GM19043 (cell line): Measurements from ENCODE around the gene MST1.

ENCODE experiments used
- ATAC-seq: cut with Tn5 transposase; IDR thresholded peaks from one replicate; pipeline ENCODE4 v1.9.1; 2021; ENCODE audit warnings: low read depth; ENCODE audit not compliant: unreplicated experiment

MST1 gene

GRCh38 chr3:49681232-49681522 lies 8.1 kb downstream of the MST1 start:
- no peak for ATAC-seq

GRCh38 chr3:49680493-49681231 lies 8.6 kb downstream of the MST1 start:
- no peak for ATAC-seq

GRCh38 chr3:49675912-49676311 lies 13.4 kb downstream of the MST1 start:
- ATAC-seq, result no peak

- peak; percentile 16 for ATAC-seq
Measured at GRCh38 chr3:49674497-49674983, 14.7 kb downstream of the MST1 start.

DNA sequence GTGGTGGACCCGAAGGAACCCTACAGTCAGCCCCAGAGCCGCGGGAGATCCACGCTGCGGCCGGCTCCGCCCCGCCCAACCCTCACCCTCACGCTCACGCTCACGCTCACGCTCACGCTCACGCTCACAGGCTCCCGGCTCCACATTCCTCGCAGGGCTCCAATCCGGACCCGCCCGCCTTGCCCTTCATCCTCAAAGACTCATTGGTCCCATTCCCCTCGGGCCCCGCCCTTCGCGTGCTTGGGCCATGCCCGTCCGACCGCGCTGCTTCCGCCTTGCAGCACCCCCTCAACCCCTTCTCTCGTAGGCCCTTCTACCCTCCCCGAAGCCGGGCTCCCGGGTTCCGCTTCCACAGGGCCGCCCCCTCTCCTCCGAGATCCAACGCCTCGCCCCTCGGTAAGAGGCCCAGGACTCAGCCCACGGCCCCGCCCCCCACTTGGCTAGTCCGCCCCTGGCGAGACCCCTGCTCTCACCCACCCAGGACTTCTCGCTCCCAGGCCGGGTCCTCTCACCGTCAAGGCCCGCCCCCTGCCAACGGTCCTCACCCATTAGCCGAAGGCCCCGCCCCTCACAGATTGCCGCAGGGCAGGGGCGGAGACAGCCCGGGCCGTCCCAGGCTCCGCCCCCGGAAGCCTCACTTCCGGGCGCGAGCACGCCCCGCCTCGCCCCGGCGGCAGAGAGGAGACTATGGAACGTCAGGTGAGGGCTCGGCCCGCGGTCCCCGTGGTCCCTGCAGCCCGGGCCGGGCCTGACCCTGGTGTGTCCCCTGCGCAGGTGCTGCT lies 15.4 kb downstream of the MST1 start, which contains the start of gene APEH:
Gene APEH (plus strand): TSS at position 637 of the 782 bp plus-strand sequence. CDS start 51 bp downstream, at position 688.
- peak; percentile 76 for ATAC-seq

- no peak for ATAC-seq
Measured at GRCh38 chr3:49673121-49673714, 16.1 kb downstream of the MST1 start.

GRCh38 chr3:49671291-49672288 lies 17.7 kb downstream of the MST1 start:
- no peak for ATAC-seq

GRCh38 chr3:49670940-49671290 lies 18.4 kb downstream of the MST1 start:
- ATAC-seq, result no peak

DNA sequence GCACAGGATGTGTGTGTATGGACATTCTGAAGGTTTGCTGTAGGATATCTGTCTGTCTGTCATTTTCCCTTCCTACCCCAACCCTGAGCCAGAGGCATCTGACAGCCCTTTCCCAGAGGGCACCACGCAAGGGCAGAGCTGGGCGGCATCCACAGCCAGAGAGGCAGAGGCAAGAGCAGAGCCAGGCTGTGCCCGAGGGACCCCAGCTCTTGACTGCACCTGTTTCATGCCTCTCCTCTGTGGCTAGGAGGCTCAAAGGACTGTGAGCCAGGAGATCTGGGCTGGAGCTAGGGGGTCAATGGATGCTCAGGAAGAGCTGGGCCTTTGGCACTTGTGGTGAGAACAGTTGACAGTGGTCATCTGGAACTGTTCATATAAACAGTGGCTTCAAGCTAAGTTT lies 19.9 kb downstream of the MST1 start:
- no peak for ATAC-seq

DNA sequence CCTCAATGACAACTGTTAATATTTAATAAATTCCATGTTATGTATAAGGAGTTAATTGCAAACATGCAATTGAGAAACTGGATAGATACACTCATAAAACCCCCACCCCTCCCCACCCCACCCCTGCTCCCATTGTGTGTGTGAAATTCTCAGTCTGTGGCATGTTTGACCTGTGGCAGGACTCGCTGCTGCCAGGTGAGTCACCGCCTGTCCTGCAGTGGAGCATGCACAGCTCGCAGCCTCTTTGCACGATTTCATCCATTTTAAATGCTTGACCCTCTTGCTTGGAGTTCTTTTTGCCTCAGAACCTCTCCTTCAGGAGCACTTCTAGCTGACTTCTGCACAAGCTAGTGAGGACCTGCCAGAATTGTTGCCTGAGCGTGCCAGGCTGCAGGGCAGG lies 20.4 kb downstream of the MST1 start:
- no peak for ATAC-seq

GRCh38 chr3:49668414-49668797 lies 20.9 kb downstream of the MST1 start:
- ATAC-seq, result no peak

- ATAC-seq, result no peak
Measured at GRCh38 chr3:49667701-49668413, 21.4 kb downstream of the MST1 start.

GRCh38 chr3:49666592-49666991 lies 22.7 kb downstream of the MST1 start:
- ATAC-seq, result no peak

- no peak for ATAC-seq
Measured at GRCh38 chr3:49665822-49666519, 23.3 kb downstream of the MST1 start.

DNA sequence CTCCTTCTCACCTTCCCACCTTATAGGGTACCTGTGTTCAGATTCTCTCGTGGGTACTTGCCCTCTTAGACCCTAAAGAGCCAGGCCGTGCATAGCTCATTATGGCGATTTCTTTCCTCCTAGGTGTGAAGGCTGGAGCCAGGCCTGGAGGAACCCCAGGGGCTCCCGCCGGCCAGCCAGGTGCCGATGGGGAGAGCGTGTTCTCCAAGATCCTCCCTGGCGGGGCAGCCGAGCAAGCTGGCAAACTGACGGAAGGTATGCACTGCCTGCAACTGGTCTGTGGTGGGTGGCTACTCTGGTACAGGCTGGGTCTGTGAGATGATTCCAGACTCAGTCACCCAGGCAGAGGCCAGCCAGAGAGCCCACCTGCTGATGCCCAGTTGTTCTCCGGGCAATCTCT lies 25.0 kb downstream of the MST1 start:
- no peak for ATAC-seq

- no peak for ATAC-seq
Measured at GRCh38 chr3:49663831-49664230, 25.4 kb downstream of the MST1 start.

DNA sequence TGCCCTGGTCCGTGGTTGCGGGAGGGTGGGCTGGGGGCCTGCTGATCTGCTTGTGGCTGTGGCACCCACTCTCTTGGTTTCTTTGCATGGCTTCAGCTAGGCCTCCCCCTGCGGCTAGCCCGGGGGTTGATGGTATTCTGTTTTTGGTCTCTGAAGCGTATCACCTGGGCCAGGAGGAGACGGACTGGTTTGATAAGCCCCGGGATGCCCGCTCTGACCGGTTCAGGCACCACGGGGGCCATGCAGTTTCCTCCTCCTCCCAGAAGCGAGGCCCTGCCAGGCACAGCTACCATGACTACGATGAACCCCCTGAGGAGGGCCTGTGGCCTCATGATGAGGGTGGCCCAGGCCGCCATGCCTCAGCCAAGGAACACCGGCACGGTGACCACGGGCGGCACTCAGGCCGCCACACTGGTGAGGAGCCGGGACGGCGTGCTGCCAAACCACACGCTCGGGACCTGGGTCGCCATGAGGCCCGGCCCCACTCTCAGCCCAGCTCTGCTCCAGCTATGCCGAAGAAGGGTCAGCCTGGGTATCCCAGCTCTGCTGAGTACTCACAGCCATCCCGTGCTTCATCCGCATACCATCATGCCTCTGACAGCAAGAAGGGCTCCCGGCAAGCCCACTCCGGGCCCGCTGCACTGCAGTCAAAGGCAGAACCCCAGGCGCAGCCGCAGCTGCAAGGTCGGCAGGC lies 26.4 kb downstream of the MST1 start:
- ATAC-seq, result no peak

DNA sequence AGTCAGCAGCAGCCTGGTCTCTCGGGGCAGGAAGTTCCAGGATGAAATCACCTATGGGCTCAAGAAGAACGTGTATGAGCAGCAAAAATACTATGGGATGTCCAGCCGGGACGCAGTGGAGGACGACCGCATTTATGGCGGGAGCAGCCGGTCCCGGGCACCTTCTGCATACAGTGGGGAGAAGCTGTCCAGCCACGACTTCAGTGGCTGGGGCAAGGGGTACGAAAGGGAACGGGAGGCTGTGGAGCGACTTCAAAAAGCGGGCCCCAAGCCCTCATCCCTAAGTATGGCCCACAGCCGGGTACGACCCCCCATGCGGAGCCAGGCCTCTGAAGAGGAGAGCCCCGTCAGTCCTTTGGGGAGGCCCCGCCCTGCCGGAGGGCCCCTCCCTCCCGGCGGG lies 27.3 kb downstream of the MST1 start:
- ATAC-seq, result no peak

DNA sequence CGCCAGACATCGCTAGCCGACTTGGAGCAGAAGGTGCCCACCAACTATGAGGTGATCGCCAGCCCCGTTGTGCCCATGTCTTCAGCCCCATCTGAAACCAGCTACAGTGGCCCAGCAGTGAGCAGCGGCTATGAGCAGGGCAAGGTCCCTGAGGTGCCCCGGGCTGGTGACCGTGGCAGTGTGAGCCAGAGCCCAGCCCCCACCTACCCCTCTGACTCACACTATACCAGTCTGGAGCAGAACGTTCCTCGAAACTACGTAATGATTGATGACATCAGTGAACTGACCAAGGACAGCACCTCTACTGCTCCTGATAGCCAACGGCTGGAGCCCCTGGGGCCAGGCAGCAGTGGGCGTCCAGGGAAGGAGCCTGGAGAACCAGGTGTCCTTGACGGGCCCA lies 28.0 kb downstream of the MST1 start:
- no peak for ATAC-seq
